ENCODE measurements around the gene THADA.
A peak's percentile ranks its signal among the peaks of the same experiment; 100 is the strongest.

THADA gene

DNA sequence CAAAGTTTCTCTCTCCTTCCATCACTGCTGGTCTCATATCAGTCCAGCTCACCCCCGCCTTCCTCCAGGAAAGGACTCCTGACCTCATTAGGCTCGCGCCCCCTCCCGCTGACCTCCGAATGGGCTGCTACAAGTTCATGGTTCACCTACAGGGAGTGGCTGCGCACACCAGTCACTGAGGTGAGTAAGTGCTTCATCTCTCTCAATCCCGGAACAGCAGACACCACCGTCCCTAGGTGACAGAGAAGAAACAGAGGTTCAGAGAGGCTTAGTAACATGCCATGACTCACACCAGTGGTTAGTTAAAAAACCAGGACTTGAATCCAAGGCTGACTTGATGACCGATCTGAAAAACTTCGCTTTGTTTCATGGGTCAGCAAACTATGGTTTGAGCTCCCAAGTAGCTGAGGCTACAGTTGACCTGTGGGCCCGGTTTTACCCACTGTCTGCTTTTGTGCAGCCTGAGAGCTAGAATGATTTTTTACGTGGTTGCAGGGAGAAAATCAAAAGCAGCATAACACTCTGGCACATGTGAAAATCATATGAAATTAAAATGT, 411.4 kb downstream of the THADA start:
- DNase-seq (ENCODE audit: low read depth), result peak; percentile 83

DNA sequence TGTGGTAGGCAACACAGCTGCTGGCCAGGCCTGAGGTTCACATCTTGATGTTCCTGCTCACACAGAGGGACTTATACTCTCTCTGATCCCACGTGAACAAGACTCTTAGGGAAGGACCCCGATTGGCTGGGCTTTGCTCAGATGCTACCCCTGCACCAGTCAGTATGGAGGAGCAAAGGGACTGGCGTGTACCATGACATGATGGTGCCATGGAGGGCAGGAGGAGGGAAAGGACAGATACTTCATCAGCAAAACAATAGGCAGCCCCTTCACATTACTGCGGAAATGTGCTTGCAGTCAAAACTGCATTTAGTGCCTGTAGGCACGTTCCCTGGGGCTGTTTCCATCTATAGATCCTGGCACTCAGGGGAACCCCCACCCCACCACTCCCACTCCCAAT, 412.1 kb downstream of the THADA start:
- no peak for DNase-seq (ENCODE audit: low read depth)

DNA sequence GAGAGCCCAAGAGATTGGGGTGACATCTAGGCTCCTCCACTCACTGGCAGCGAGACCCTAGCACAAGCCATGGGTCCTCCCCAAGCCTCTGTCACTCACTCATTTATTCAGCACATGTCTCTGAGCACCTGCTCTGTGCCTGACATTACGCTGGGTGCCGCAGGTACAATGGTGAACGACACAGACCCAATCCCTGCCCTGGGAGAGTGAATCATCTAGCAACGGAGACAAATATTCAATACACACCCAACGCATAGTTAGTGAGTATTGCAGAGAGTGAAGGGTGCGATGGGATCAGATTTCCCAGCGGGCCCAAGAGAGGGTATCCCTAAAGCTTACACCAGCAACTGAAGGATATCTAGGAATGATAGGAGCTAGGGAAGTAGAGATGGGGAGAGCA, 414.9 kb downstream of the THADA start:
- DNase-seq (ENCODE audit: low read depth), result no peak
